ENCODE measurements around the gene NEFH. TPM values are rescaled to one million over a fixed set of nuclear protein-coding genes. Genes with fewer than 3 reads are reported as not detected.
"Not testable (repeated sequence)": the region's sequence is repeated elsewhere in the genome, so short reads cannot be mapped to it uniquely, and the experiment has no call there.

Gene NEFH
- total RNA-seq, 2 donors from 2014 or later, result 0.33 to 0.42 TPM

GRCh38 chr22:29484642-29485041, 4.6 kb downstream of the NEFH start:
- intact Hi-C loops (cut with DNase I), result no loop called here
- no peak for DNase-seq (ENCODE audit: low spot score)

- intact Hi-C loops (cut with DNase I), result no loop called here
- no peak for DNase-seq (ENCODE audit: low spot score)
Observed at GRCh38 chr22:29485448-29485847, 5.4 kb downstream of the NEFH start.

GRCh38 chr22:29487426-29487986, 7.5 kb downstream of the NEFH start:
- no peak for DNase-seq (ENCODE audit: low spot score)
- intact Hi-C loops (cut with DNase I), result no loop called here

GRCh38 chr22:29489127-29489780, 9.2 kb downstream of the NEFH start:
- DNase-seq (ENCODE audit: low spot score); intact Hi-C loops (cut with DNase I): not testable (repeated sequence)

GRCh38 chr22:29491012-29491411, 11.0 kb downstream of the NEFH start:
- intact Hi-C loops (cut with DNase I), result no loop called here

GRCh38 chr22:29493636-29494035, 13.6 kb downstream of the NEFH start:
- intact Hi-C loops (cut with DNase I), result no loop called here
- no peak for DNase-seq (ENCODE audit: low spot score)

More at GRCh38 chr22:29491012-29491411, 11.0 kb downstream of the NEFH start:
- no peak for DNase-seq (ENCODE audit: low spot score)

GRCh38 chr22:29499852-29500251, 19.8 kb downstream of the NEFH start:
- DNase-seq (ENCODE audit: low spot score), result no peak
- intact Hi-C loops (cut with DNase I), result loop anchor here in 1 of 2 donors (10.0 kb wide), 1 partner anchor 105 kb away; no protein-coding TSS in a partner anchor

GRCh38 chr22:29503811-29504372, 23.9 kb downstream of the NEFH start:
- intact Hi-C loops (cut with DNase I), result loop anchor here in 1 of 2 donors (10.0 kb wide), 1 partner anchor 109 kb away; no protein-coding TSS in a partner anchor

GRCh38 chr22:29509298-29509697, 29.3 kb downstream of the NEFH start:
- no peak for DNase-seq (ENCODE audit: low spot score)
- intact Hi-C loops (cut with DNase I), result loop anchor here in 1 of 2 donors (10.0 kb wide), 1 partner anchor 114 kb away; no protein-coding TSS in a partner anchor

More at GRCh38 chr22:29503811-29504372, 23.9 kb downstream of the NEFH start:
- no peak for DNase-seq (ENCODE audit: low spot score)

- intact Hi-C loops (cut with DNase I), result loop anchor here in 1 of 2 donors (10.0 kb wide), 1 partner anchor 115 kb away; no protein-coding TSS in a partner anchor
- DNase-seq (ENCODE audit: low spot score), result no peak
Observed at GRCh38 chr22:29509815-29510214, 29.8 kb downstream of the NEFH start.

- DNase-seq (ENCODE audit: low spot score), result no peak
- intact Hi-C loops (cut with DNase I), result no loop called here
Observed at GRCh38 chr22:29510542-29510941, 30.5 kb downstream of the NEFH start.

GRCh38 chr22:29511126-29511862, 31.3 kb downstream of the NEFH start:
- DNase-seq (ENCODE audit: low spot score), result no peak
- intact Hi-C loops (cut with DNase I), result no loop called here

GRCh38 chr22:29512031-29512430, 32.0 kb downstream of the NEFH start:
- no peak for DNase-seq (ENCODE audit: low spot score)
- intact Hi-C loops (cut with DNase I), result no loop called here

- no peak for DNase-seq (ENCODE audit: low spot score)
- intact Hi-C loops (cut with DNase I), result no loop called here
Observed at GRCh38 chr22:29517215-29517908, 37.3 kb downstream of the NEFH start.

- intact Hi-C loops (cut with DNase I), result no loop called here
- no peak for DNase-seq (ENCODE audit: low spot score)
Observed at GRCh38 chr22:29518427-29518826, 38.4 kb downstream of the NEFH start.

GRCh38 chr22:29519996-29520395, 40.0 kb downstream of the NEFH start:
- intact Hi-C loops (cut with DNase I), result no loop called here
- no peak for DNase-seq (ENCODE audit: low spot score)

GRCh38 chr22:29520851-29521250, 40.8 kb downstream of the NEFH start:
- no peak for DNase-seq (ENCODE audit: low spot score)
- intact Hi-C loops (cut with DNase I), result no loop called here

GRCh38 chr22:29521526-29521925, 41.5 kb downstream of the NEFH start:
- intact Hi-C loops (cut with DNase I), result no loop called here
- DNase-seq (ENCODE audit: low spot score), result no peak

GRCh38 chr22:29523761-29524160, 43.7 kb downstream of the NEFH start:
- no peak for DNase-seq (ENCODE audit: low spot score)
- intact Hi-C loops (cut with DNase I), result no loop called here
